GM23338 (cell line): Measurements from ENCODE around the gene CACHD1.

Source experiments
- CTCF ChIP-seq, 2 experiments: fragments of 200-600 bp in 1 of 2; sonication (generic) in 1 of 2; conservative IDR thresholded peaks; 2 replicates each; pipeline versions ENCODE4 v1.5.1 to v1.6.1; 2016 to 2017; ENCODE audit warnings: antibody characterized with exemption in 2 of 2, low read depth in 2 of 2, mild to moderate bottlenecking in 2 of 2, moderate library complexity in 1 of 2
- TF ChIP-seq, protein P1 (sequence below): IDR thresholded peaks from one replicate; pipeline ENCODE4 v1.6.1; 2018; ENCODE audit warnings: antibody characterized with exemption; ENCODE audit not compliant: unreplicated experiment

DNA sequence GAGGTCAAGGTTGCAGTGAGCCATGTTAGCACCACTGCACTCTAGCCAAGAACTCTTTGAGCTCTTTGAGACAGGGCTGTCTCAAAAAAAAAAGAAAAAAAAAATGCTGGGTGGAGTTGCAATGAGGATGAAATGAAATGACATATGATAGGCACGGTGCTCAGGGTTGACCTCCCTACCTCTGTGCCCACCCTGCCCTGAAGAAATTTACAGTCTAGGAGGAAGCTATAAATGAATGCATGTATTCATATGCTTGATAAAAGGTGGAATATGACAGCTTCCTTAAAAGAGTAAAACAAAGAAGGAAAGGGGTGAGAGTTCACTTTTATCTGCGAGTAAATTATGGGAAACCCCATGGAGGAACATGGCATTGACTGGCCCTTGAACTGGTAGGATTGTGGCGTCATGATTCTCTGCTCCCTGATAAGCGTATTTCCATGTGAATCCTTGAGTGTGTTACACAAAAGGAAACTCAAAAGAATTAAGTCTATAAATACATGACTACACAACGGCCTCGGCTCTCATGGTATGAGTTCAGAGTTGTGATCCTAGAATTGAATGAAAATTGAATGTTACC lies 215.9 kb downstream of the CACHD1 start:
- no peak for TF ChIP-seq CTCF (conservative IDR thresholded peaks at IDR 0.05; ENCODE audit: low read depth in 2 of 2)
- TF ChIP-seq, protein P1, sequence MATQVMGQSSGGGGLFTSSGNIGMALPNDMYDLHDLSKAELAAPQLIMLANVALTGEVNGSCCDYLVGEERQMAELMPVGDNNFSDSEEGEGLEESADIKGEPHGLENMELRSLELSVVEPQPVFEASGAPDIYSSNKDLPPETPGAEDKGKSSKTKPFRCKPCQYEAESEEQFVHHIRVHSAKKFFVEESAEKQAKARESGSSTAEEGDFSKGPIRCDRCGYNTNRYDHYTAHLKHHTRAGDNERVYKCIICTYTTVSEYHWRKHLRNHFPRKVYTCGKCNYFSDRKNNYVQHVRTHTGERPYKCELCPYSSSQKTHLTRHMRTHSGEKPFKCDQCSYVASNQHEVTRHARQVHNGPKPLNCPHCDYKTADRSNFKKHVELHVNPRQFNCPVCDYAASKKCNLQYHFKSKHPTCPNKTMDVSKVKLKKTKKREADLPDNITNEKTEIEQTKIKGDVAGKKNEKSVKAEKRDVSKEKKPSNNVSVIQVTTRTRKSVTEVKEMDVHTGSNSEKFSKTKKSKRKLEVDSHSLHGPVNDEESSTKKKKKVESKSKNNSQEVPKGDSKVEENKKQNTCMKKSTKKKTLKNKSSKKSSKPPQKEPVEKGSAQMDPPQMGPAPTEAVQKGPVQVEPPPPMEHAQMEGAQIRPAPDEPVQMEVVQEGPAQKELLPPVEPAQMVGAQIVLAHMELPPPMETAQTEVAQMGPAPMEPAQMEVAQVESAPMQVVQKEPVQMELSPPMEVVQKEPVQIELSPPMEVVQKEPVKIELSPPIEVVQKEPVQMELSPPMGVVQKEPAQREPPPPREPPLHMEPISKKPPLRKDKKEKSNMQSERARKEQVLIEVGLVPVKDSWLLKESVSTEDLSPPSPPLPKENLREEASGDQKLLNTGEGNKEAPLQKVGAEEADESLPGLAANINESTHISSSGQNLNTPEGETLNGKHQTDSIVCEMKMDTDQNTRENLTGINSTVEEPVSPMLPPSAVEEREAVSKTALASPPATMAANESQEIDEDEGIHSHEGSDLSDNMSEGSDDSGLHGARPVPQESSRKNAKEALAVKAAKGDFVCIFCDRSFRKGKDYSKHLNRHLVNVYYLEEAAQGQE: no peak
